Transverse colon (tissue), 4 donors: Measurements from ENCODE around the gene SCGB1C2. TPM values are rescaled to one million over a fixed set of nuclear protein-coding genes. Genes with fewer than 3 reads are reported as not detected.

Source experiments
- DNase-seq: peaks from one replicate; pipeline ENCODE4 v3.0.0-alpha.2; 2019
- H3K27ac ChIP-seq, 4 donors: fragments of 200-600 bp; sonication (generic); 2 replicates each; pipeline ENCODE4 v1.5.1; 2016 to 2018; ENCODE audit warnings: inconsistent platforms in 4 of 4
- H3K27me3 ChIP-seq: fragments of 200-600 bp; sonication (generic); 2 replicates; pipeline ENCODE4 v1.5.1; 2017; ENCODE audit warnings: inconsistent platforms
- H3K36me3 ChIP-seq, 4 donors: fragments of 200-600 bp; sonication (generic); 2 replicates each; pipeline ENCODE4 v1.5.1; 2017 to 2019; ENCODE audit warnings: inconsistent platforms in 4 of 4
- H3K4me1 ChIP-seq, 4 donors: fragments of 200-600 bp; sonication (generic); 2 replicates each; pipeline ENCODE4 v1.5.1; 2017 to 2020; ENCODE audit warnings: inconsistent platforms in 4 of 4
- H3K4me3 ChIP-seq, 4 donors: fragments of 200-600 bp; sonication (generic); 1 replicate in 1 of 4; 2 replicates in 3 of 4; pipeline versions ENCODE4 v1.5.1 to v1.6.1; 2017 to 2019; ENCODE audit warnings: inconsistent platforms in 4 of 4
- H3K9me3 ChIP-seq, 2 donors: fragments of 200-600 bp; sonication (generic); 2 replicates each; pipeline ENCODE4 v1.5.1; 2017 to 2019; ENCODE audit warnings: inconsistent platforms in 2 of 2
- EP300 ChIP-seq: sonication (generic); formaldehyde crosslinking; IDR thresholded peaks from one replicate; pipeline ENCODE4 v1.6.1; 2017; ENCODE audit warnings: antibody characterized with exemption, low read depth
- POLR2A ChIP-seq: fragments of 450-650 bp; IDR thresholded peaks from one replicate; pipeline ENCODE4 v1.6.1; 2016; ENCODE audit warnings: antibody characterized with exemption, mild to moderate bottlenecking, moderate library complexity
- POLR2AphosphoS5 ChIP-seq, 3 donors: sonication (generic); formaldehyde crosslinking; IDR thresholded peaks; one replicate each; pipeline ENCODE4 v1.6.1; 2016; ENCODE audit warnings: antibody characterized with exemption in 3 of 3
- WGBS, 2 donors: methylation state at CpG; one replicate each; pipeline ENCODE4 v1.1.5; 2018; ENCODE audit warnings: low coverage in 1 of 2; 5-methylcytosine and 5-hydroxymethylcytosine counted together
- in situ Hi-C, 4 donors: fragments of 200-750 bp; cut with MboI; loops; one replicate each; pipeline versions ENCODE4 v1.15.0 to v1.15.1; 2017; ENCODE audit warnings: low sequenced_read_pairs in 3 of 4, low pct_ligation_motif_present in 1 of 4, low pct_unique_long_range_greater_than_20kb in 1 of 4
- intact Hi-C: fragments of 100-400 bp; cut with DNase I; formaldehyde crosslinking; loops from one replicate; pipeline ENCODE4 v1.15.1; 2023; ENCODE audit warnings: low total_unique reads
- total RNA-seq, 4 donors: library from RNA; depleted of rRNA; stranded (reverse); fragments of >200 nt; gene quantifications; one replicate each; pipeline ENCODE4 v1.1.0, GENCODE V29; 2016
- TF ChIP-seq, protein P1 (sequence below), 5 experiments: fragments of 200-600 bp in 3 of 5; fragments of 450-650 bp in 2 of 5; sonication (generic) in 3 of 5; IDR thresholded peaks; 1 replicate in 2 of 5; 2 replicates in 3 of 5; pipeline ENCODE4 v1.5.1; 2016 to 2017; ENCODE audit warnings: antibody characterized with exemption in 5 of 5, inconsistent platforms in 3 of 5, mild to moderate bottlenecking in 2 of 5, moderate library complexity in 1 of 5

SCGB1C2 gene
- total RNA-seq, 4 donors from 2014 or later, result not detected

DNA sequence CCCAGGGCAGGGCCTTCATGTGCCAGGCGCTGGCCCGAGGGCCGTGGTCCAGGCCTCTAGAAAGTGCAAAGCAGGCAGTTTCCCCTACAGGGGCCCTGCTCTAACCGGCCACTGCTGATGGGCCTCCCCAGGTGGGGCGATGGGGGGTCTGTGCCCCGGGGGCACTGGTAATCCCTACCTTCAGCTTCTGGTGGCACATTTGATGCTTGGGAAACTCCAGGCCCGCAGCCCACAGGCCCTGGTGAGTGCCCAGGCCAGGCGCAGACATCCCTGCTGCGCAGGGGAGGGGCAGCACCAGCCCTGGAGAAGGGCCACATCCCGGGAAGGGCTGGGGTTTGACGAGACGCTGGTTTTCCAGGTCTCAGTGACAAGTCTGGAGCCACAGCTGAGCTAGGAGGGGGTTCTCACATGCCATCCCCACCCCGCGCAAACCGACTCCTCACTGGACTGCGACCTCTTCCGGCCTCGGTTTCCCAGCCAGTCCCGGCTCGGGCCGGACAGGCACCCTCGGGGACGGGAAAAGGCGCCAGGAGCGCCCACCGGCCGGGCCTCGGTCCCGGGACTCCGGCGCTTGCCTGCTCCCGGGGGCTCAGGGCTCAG lies 42.5 kb downstream of the SCGB1C2 start:
- peaks cover 85% of the 10 kb centered on the region for H3K27me3 ChIP-seq

DNA sequence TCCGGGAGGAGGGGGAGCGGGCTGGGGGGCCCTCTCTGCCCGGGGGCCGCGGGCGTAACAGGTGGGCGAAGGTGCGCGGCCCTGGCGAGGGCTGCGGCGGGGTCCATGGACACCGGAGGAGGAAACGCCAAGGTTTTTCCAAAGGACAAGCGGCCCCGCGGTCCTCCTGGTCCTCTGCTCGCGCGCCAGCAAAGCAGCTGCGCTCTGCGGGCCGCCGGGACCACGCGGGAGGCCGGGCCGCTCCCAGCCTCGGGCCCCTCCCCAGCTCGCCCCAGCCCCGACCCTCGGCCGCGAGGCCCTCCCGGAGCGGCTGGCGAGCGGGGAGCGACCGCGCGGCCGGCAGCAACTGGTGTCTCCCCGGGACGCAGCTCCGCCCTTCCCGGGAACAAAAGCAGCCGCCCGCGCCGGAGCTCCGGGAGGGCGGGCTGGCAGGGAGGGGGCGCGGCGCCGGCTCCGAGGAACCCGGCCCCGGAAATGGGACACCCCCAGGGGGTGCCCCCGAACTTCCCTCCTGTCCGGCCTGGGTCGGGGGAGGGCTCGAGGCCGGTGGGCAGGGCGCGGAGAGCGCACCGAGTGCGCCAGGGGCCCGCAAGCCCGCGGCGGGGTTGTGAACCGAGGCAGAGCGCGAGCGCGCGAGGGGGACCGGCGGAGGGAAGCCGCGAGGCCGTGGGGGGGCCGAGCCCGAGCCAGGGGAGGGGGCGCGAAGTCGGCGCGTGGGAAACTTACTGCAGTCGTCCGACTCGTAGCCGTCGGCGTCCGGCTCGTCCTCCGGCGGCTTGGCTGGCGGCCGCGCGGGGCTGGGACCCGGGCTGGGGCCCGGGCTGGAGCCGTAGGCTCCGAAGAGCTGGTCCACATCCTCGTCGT lies 43.2 kb downstream of the SCGB1C2 start:
- in situ Hi-C loops (no loop called here), intact Hi-C loops (no loop called here)
- H3K27ac ChIP-seq, result peak overlapping the region; percentile 23 to 41 (median 33)
- H3K9me3 ChIP-seq, result no peaks in the 10 kb centered on the region
- no peaks in the 10 kb centered on the region for H3K36me3 ChIP-seq
- H3K27me3 ChIP-seq, result peaks cover 86% of the 10 kb centered on the region
- WGBS, 2 donors, result 12% methylated on average over 64 of the region's 112 CpGs; no CpG with 5 or more reads in 1 of the 2 donors
- DNase-seq, result no peak
- peaks cover 5 to 14% (median 13%) of the 10 kb centered on the region in 4 donors for H3K4me1 ChIP-seq
- TF ChIP-seq, protein P1, sequence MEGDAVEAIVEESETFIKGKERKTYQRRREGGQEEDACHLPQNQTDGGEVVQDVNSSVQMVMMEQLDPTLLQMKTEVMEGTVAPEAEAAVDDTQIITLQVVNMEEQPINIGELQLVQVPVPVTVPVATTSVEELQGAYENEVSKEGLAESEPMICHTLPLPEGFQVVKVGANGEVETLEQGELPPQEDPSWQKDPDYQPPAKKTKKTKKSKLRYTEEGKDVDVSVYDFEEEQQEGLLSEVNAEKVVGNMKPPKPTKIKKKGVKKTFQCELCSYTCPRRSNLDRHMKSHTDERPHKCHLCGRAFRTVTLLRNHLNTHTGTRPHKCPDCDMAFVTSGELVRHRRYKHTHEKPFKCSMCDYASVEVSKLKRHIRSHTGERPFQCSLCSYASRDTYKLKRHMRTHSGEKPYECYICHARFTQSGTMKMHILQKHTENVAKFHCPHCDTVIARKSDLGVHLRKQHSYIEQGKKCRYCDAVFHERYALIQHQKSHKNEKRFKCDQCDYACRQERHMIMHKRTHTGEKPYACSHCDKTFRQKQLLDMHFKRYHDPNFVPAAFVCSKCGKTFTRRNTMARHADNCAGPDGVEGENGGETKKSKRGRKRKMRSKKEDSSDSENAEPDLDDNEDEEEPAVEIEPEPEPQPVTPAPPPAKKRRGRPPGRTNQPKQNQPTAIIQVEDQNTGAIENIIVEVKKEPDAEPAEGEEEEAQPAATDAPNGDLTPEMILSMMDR (IDR thresholded peaks at IDR 0.05), result no peak
- no peak for TF ChIP-seq POLR2A
- TF ChIP-seq POLR2AphosphoS5 (IDR thresholded peaks at IDR 0.05), result no peak
- no peak for TF ChIP-seq EP300
- H3K4me3 ChIP-seq, result peak overlapping the region in 3 of 4 donors; percentile 13 to 48 (median 33)

More for the DNA sequence above, 42.5 kb downstream of the SCGB1C2 start:
- Histone ChIP-seq H3K4me1 (peaks cover 5 to 14% (median 13%) of the 10 kb centered on the region in 4 donors), H3K36me3 (no peaks in the 10 kb centered on the region), H3K4me3 (peak overlapping the region in 3 of 4 donors; percentile 13 to 48 (median 33)), H3K9me3 (no peaks in the 10 kb centered on the region), H3K27ac (peak overlapping the region; percentile 23 to 41 (median 33))
- TF ChIP-seq, protein P1 (IDR thresholded peaks at IDR 0.05), result no peak
- TF ChIP-seq EP300 (no peak), POLR2AphosphoS5 (IDR thresholded peaks at IDR 0.05) (no peak), POLR2A (no peak)
- in situ Hi-C loops, result no loop called here
- WGBS, 2 donors, result 23% methylated on average over 14 of the region's 32 CpGs; no CpG with 5 or more reads in 1 of the 2 donors
- intact Hi-C loops, result no loop called here
- DNase-seq, result no peak

DNA sequence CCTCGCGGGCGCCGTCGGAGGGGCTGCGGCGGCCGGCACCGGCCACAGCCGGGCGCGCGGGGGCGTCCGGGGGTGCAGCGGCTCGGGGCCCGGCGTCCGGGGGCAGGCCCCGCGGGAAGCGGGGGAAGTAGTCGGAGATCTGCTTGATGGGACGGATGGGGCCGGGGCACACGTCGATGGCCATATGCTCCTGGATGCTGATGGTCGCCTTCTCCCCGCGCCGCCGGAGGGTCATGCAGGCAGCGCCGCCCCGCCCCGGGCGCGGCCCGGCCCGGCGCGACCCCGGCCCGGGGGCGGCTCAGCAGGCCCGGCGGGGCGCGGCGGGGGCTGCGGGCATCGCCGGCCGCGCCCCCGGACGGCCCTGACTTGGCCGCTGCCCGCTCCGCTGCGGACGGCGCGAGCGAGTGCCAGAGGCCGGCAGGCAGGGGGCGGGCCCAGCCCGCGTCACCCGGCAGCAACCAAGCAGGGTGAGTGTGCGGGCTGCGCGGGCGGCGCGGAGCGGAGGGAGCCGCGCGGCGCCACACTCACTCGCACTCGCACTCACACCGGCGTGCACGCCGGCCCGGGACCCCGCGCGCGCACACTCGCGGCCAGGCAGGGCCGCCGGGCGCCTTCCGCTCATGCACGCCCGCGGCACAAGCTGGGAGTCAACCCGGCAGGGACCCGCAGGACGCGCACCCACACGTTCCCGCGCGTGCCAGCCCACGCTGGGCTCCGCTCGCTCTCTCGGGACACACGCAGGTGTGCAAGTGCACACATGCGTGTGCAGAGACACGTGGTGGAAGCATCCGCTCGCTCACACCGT lies 44.1 kb downstream of the SCGB1C2 start, which contains the start of gene DOC2B:
DOC2B (minus strand) TSS at position 406 of the 805 bp plus-strand sequence; CDS start at position 235, 171 bp downstream.
- Histone ChIP-seq H3K4me3 (peak within 1 kb of the TSS in 3 of 4 donors; percentile 13 to 48 (median 33)), H3K27me3 (peaks cover 85% of the 10 kb centered on the region), H3K4me1 (peaks cover 5 to 14% (median 13%) of the 10 kb centered on the region in 4 donors), H3K27ac (peak within 1 kb of the TSS; percentile 23 to 41 (median 33)), H3K36me3 (no peaks in the 10 kb centered on the region), H3K9me3 (no peaks in the 10 kb centered on the region)
- peak; percentile 39 for DNase-seq
- intact Hi-C loops, result no loop called here
- WGBS, 2 donors, result 13% methylated on average over 70 of the region's 120 CpGs; no CpG with 5 or more reads in 1 of the 2 donors
- TF ChIP-seq EP300 (no peak), POLR2A (no peak), POLR2AphosphoS5 (IDR thresholded peaks at IDR 0.05) (no peak)
- TF ChIP-seq, protein P1 (IDR thresholded peaks at IDR 0.05), result no peak
- in situ Hi-C loops, result no loop called here
